NCI-H2171 (cell line): ENCODE measurements around the gene STIM2.

ENCODE experiments used
- DNase-seq: peaks from one replicate; lab custom pipeline; 2025; lab: John Stamatoyannopoulos, UW

STIM2 gene

GRCh38 chr4:26900765-26901164 lies 40.1 kb downstream of the STIM2 start:
- DNase-seq, result no peak

- no peak for DNase-seq
Measured at GRCh38 chr4:26905172-26905571, 44.5 kb downstream of the STIM2 start.

- no peak for DNase-seq
Measured at GRCh38 chr4:26907731-26908599, 47.3 kb downstream of the STIM2 start.

- no peak for DNase-seq
Measured at GRCh38 chr4:26909369-26909768, 48.7 kb downstream of the STIM2 start.

- DNase-seq, result no peak
Measured at GRCh38 chr4:26911254-26911653, 50.6 kb downstream of the STIM2 start.

- DNase-seq, result no peak
Measured at GRCh38 chr4:26912069-26912468, 51.4 kb downstream of the STIM2 start.

- DNase-seq, result no peak
Measured at GRCh38 chr4:26912810-26913209, 52.2 kb downstream of the STIM2 start.

- no peak for DNase-seq
Measured at GRCh38 chr4:26916195-26916594, 55.6 kb downstream of the STIM2 start.

GRCh38 chr4:26930964-26931363 lies 70.3 kb downstream of the STIM2 start:
- DNase-seq, result no peak

- no peak for DNase-seq
Measured at GRCh38 chr4:26931451-26931850, 70.8 kb downstream of the STIM2 start.

GRCh38 chr4:26931966-26932365 lies 71.3 kb downstream of the STIM2 start:
- DNase-seq, result no peak

- DNase-seq, result no peak
Measured at GRCh38 chr4:26935397-26935796, 74.8 kb downstream of the STIM2 start.

- no peak for DNase-seq
Measured at GRCh38 chr4:26936284-26937065, 75.8 kb downstream of the STIM2 start.

- no peak for DNase-seq
Measured at GRCh38 chr4:26937139-26937538, 76.5 kb downstream of the STIM2 start.

GRCh38 chr4:26937567-26937966 lies 76.9 kb downstream of the STIM2 start:
- DNase-seq, result no peak

GRCh38 chr4:26938516-26938915 lies 77.9 kb downstream of the STIM2 start:
- DNase-seq, result no peak

- no peak for DNase-seq
Measured at GRCh38 chr4:26941951-26942350, 81.3 kb downstream of the STIM2 start.

GRCh38 chr4:26942871-26943270 lies 82.2 kb downstream of the STIM2 start:
- no peak for DNase-seq

- no peak for DNase-seq
Measured at GRCh38 chr4:26943391-26943790, 82.8 kb downstream of the STIM2 start.

- no peak for DNase-seq
Measured at GRCh38 chr4:26945794-26946193, 85.2 kb downstream of the STIM2 start.

GRCh38 chr4:26947318-26947717 lies 86.7 kb downstream of the STIM2 start:
- DNase-seq, result no peak

GRCh38 chr4:26950446-26950845 lies 89.8 kb downstream of the STIM2 start:
- no peak for DNase-seq

GRCh38 chr4:26952891-26953290 lies 92.2 kb downstream of the STIM2 start:
- DNase-seq, result no peak
